Subcutaneous adipose tissue (tissue), 4 donors: Measurements from ENCODE around the gene ACOT9. TPM values are rescaled to one million over a fixed set of nuclear protein-coding genes. Genes with fewer than 3 reads are reported as not detected.

ENCODE experiments used
- CTCF ChIP-seq: fragments of 450-650 bp; IDR thresholded peaks from one replicate; pipeline ENCODE4 v1.5.1; 2016; ENCODE audit warnings: low read depth, mild to moderate bottlenecking, control low read depth, antibody characterized with exemption, moderate library complexity
- total RNA-seq, 4 donors: library from RNA; depleted of rRNA; stranded (reverse); fragments of >200 nt; gene quantifications; one replicate each; pipeline ENCODE4 v1.1.0, GENCODE V29; 2016

ACOT9 gene
- total RNA-seq, 4 donors from 2014 or later: 50.9 to 54.8 (median 51.4) TPM

GRCh38 chrX:23692166-23692565, 50.9 kb downstream of the ACOT9 start:
- no peak for TF ChIP-seq CTCF

GRCh38 chrX:23673108-23673507, 70.0 kb downstream of the ACOT9 start:
- TF ChIP-seq CTCF: no peak

- TF ChIP-seq CTCF: no peak
Measured at GRCh38 chrX:23670528-23670927, 72.5 kb downstream of the ACOT9 start.

- TF ChIP-seq CTCF: no peak
Measured at GRCh38 chrX:23668335-23668734, 74.7 kb downstream of the ACOT9 start.

- no peak for TF ChIP-seq CTCF
Measured at GRCh38 chrX:23667239-23668177, 75.6 kb downstream of the ACOT9 start, which contains the start of gene PRDX4. PRDX4 (plus strand) TSS chrX:23667493; CDS start chrX:23667571, 78 bp downstream.

- no peak for TF ChIP-seq CTCF
Measured at GRCh38 chrX:23666282-23666681, 76.8 kb downstream of the ACOT9 start.

GRCh38 chrX:23664496-23664895, 78.6 kb downstream of the ACOT9 start:
- TF ChIP-seq CTCF: no peak
